Activated CD8-positive, alpha-beta memory T cell treated with anti-CD3 and anti-CD28 coated beads for 36 hours (primary cell): ENCODE measurements around the gene MINK1. TPM values are rescaled to one million over a fixed set of nuclear protein-coding genes. Genes with fewer than 3 reads are reported as not detected.

Experiments used
- CTCF ChIA-PET: fragments of 350-600 bp; sonication (Branson Sonifier 250); formaldehyde crosslinking; loops from one replicate; lab custom pipeline; 2021; ENCODE audit warnings: antibody characterized with exemption; lab: Charles Lee
- POLR2A ChIA-PET: fragments of 350-600 bp; sonication (Branson Sonifier 250); formaldehyde crosslinking; loops from one replicate; lab custom pipeline; 2021; ENCODE audit warnings: antibody characterized with exemption; lab: Charles Lee
- total RNA-seq, 2 experiments: library from RNA; stranded (reverse); gene quantifications; one replicate each; pipeline ENCODE4 v1.2.3, GENCODE V29; 2021

MINK1 gene
- total RNA-seq, 2 experiments from 2014 or later = 46.8 to 48.5 TPM

DNA sequence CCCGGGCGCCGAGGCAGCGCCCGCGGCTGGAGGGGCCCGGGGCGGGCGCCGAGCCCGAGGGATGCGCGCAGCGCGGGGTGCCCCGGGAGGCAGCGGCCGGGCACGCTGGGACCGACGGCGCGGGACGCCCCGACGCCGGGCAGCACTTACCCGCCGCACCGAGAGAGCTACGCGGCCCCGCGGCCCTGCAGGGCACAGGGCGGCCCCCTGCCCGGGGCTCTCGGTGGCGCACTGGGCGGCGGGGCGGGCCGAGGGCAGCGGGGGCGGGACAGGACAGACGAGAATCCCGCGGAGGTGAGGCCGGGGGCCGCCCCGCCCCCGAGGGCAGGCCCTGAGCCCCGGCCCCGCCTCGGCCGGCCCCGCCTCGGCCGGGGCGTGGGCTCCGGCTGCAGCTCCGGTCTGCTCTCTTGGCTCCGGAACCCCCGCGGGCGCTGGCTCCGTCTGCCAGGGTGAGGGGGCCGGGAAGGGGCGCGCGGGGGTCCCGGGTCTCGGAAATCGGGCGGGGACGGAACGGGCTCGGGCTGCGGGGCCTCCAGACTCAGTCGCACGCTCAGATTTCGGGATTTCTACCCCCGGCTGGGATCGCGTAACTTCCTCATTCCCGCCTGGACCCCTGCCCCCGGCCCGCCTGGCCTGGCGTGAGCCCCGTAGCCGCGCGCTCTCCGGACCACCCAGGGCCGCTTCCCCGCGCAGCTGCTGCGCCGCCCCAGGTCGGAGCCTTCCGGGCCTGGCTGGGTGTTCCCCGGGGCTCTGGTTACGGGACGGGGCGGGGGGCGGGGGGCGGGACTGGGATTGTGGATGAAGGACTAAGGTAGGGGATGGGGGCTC lies 26.1 kb upstream of the MINK1 start, which contains the start of gene PLD2:
PLD2 (plus strand) TSS at position 376 of the 828 bp plus-strand sequence. CDS start 621 bp downstream, outside the sequence.
- ChIA-PET POLR2A (interaction anchor here (0.8 to 1.7 kb wide), 3 partner anchors 11 to 31 kb away, joined by 3 to 8 read pairs (median 7); partner anchors contain the start of gene PSMB6), CTCF (interaction anchor here (1.1 to 3.9 kb wide), 3 partner anchors 18 to 93 kb away, joined by 3 to 16 read pairs (median 3); partner anchors contain the start of genes C17orf107 and GLTPD2)

DNA sequence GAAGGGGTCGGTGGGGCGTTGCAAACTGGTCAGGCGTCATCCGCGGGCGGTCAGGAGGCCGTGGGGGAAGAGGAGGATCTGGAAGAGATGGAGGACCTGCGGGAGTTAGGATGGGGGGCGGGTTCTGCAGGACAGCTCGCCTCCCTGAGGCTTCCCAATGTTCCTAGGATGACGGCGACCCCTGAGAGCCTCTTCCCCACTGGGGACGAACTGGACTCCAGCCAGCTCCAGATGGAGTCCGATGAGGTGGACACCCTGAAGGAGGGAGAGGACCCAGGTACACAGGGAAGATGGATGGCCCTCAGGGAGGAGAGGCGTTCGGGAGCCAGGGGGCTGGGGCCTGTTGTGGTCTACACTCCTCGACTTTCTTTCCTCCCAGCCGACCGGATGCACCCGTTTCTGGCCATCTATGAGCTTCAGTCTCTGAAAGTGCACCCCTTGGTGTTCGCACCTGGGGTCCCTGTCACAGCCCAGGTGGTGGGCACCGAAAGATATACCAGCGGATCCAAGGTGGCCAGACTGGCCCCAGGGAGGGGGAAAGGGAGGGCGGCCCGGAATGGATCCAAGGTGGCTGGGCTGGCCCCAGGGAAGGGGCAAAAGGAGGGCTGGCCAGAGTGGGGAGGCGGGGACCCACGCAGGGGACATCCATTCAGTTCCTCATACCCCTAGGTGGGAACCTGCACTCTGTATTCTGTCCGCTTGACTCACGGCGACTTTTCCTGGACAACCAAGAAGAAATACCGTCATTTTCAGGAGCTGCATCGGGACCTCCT lies 25.3 kb upstream of the MINK1 start:
- ChIA-PET CTCF (interaction anchor here (1.1 to 3.9 kb wide), 3 partner anchors 18 to 92 kb away, joined by 3 to 16 read pairs (median 3); partner anchors contain the start of genes C17orf107 and GLTPD2), POLR2A (interaction anchor here (0.8 to 1.7 kb wide), 2 partner anchors 12 to 18 kb away, joined by 3 to 8 read pairs; partner anchors contain the start of gene PSMB6)

DNA sequence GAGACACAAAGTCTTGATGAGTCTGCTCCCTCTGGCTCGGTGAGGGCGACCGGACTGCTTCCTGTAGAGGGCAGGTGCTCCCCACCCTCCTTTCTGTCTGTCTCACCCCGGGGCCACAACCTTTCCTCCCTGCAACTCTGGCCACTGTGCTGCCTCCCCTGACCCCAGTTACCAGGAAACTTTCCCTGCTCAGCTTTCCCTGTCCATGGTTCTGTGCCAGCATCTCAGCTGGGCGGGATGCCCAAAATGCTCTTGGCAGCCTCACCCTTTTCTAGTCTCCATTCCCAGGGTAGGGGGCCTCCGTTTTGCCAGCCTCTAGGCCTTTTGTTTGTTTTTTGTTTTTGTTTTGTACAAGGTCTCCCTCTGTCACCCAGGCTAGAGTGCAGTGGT lies 24.8 kb upstream of the MINK1 start:
- ChIA-PET POLR2A (no interaction called here), CTCF (interaction anchor here (1.2 to 3.9 kb wide), 2 partner anchors 19 to 79 kb away, joined by 3 to 16 read pairs; partner anchors contain the start of gene GLTPD2)

DNA sequence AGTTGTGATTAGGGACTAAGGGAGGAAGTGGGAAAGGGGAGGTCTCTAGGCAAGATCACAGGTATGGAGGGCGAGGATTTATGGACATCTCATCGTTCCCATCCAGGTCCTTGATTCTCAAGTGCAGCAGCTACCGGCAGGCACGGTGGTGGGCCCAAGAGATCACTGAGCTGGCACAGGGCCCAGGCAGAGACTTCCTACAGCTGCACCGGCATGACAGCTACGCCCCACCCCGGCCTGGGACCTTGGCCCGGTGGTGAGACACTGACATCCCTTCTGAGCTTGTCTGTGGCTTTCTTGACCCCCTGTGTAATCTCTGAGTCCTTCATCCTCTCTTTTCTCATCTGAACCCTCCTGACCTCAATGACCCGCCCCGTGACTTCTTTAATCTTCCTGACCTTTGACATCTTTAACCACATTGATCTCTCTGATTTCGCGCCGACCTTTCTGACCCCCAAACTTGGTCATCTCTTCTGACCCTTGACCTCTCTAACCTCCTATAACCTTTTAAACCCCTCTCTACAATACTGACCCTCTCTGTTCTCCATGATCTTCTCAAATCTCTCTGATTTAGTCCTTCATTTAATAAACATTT lies 22.3 kb upstream of the MINK1 start:
- POLR2A ChIA-PET = no interaction called here

DNA sequence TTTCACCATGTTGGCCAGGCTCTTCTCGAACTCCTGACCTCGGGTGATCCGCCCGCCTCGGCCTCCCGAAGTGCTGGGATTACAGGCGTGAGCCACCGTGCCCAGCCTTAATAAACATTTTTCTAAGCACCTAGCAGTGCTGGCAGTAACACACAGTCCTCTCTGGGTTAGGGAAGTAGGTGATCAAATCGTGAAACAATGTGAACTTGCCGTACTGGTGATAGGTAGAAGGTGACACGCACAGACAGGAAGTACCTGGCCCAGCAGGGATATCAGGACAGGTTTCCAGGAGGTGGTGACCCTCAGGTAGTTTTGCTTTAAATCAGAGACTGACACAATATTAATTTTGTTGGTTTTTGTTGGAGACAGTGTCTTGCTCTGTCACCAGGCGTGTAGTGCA lies 21.7 kb upstream of the MINK1 start:
- ChIA-PET POLR2A (no interaction called here), CTCF (no interaction called here)

More for the DNA sequence above, 22.3 kb upstream of the MINK1 start:
- CTCF ChIA-PET = no interaction called here

DNA sequence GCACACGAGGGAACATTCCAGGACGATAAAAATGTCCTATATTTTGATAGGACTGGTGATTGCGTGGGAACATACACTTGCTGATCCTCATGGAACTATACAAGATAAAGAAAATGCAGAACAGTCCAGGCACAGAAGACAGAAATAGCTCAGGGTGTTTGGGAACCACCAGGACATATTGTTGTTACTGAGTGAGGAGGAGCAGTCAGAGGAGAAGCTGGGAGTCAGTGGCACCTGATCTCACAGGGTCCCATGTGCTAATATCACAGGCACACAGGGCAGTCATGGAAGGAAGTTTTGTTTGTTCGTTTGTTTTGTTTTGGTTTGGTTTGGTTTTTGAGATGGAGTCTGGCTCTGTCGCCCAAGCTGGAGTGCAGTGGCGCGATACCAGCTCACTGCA lies 20.4 kb upstream of the MINK1 start:
- CTCF ChIA-PET = no interaction called here
- POLR2A ChIA-PET = no interaction called here

DNA sequence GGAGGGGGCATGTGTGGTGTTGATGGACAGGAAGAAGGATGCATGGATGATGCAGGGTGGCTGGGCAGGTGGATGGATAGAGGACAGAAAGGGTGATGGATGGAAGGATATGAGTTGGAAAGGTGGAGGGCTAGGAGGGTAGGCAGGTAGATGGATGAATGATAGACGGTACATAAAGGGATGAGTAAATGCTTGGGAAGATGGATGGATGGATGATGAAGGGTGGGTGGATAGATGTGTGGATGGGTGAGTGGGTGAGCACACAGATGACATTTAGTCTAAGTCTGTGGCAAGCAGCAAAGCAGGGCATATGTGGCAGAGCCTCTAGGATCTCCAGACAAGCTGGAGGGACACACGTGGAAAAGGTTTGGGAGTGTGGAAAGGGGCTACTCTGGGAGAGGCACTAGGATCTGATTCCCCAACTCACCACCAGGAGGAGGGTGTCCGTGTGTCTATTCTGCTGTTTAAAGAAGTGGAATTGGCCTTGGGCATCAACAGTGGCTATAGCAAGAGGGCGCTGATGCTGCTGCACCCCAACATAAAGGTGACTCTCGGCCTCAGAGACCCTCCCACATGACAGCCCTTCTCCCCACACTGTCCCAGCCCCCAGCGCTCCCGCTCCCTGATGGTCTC lies 18.0 kb upstream of the MINK1 start:
- ChIA-PET POLR2A (no interaction called here), CTCF (no interaction called here)

DNA sequence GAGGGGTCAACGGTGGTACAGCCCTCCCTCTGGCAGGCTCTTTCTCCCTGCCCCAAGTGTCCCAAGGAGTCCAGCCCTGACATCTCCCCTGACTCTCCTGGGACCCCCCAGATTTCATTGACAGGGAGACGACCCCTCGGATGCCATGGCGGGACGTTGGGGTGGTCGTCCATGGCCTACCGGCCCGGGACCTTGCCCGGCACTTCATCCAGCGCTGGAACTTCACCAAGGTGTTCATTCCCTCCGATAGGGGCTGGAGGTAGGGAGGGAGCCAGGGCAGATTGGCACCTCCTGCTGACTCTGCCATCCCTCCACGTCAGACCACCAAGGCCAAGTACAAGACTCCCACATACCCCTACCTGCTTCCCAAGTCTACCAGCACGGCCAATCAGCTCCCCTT lies 16.3 kb upstream of the MINK1 start:
- POLR2A ChIA-PET = no interaction called here
- CTCF ChIA-PET = no interaction called here

DNA sequence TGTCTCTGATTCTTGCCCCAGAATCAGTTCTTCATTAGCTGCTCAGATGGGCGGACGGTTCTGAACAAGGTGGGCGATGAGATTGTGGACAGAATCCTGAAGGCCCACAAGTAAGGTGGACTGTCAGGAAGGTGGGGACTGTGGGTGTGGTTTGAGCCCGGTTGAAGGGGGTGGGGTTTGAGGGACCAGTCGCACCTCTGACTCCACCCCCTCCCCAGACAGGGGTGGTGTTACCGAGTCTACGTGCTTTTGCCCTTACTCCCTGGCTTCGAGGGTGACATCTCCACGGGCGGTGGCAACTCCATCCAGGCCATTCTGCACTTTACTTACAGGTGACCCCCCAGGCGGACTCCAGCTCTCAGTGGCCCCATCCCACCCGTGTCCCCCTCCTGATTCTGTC lies 14.9 kb upstream of the MINK1 start:
- ChIA-PET POLR2A (no interaction called here), CTCF (no interaction called here)

DNA sequence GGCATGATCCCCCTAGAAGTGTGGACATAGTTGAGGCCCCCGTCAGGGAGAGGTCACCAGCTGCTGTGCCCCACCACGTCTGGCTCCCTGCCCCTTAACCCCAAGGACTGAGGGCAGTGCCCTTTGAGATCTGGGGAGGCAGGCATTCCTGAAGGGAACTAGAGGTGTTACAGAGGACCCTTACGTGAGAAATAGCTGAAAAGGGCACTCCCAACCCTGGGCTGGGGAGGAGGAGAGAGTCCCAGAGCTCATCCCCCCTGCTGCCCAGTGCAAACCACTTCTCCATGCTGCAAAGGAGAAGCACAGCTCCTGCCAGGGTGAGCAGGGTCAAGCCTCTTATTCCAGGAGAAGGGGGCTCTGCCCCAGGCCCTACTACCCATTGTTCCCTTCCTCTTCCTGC lies 10.3 kb upstream of the MINK1 start:
- CTCF ChIA-PET = no interaction called here
- POLR2A ChIA-PET = no interaction called here

DNA sequence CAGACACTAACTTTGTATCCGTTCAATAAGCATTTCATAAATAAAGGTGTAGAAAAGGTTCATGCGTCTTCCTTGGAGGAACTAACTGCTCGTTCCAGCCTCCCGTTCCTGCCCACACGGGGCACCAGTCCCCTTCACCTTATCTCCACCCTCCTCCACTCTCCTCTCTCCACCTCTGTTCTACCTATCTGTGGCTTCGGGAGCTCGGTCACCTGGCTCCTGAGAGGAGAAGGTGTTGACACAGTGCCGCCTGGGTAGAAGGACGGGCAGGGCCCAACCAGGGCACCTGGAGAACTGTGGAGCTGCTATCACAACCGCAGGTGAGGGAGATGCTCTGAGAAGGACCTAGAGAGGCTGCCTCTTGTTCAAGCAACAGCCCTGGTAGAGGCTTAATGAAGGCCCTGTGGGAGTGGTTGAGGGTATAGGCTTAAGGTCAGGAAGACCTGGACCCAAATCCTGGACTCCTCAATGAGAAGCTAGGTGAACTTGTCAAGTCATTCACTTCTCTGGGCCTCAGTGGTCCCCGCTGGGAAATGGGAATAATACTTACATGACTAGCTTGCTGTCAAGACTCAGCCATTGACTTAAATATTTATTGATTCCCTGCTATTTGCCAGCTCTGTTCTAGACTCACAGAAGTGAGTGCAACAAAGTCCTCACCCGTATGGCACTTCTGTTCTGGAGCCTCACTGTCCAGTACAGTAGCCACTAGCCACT lies 9.6 kb upstream of the MINK1 start:
- ChIA-PET CTCF (interaction anchor here (1.4 kb wide), 1 partner anchor 208 kb away, joined by 3 read pairs; no protein-coding TSS in a partner anchor), POLR2A (no interaction called here)

DNA sequence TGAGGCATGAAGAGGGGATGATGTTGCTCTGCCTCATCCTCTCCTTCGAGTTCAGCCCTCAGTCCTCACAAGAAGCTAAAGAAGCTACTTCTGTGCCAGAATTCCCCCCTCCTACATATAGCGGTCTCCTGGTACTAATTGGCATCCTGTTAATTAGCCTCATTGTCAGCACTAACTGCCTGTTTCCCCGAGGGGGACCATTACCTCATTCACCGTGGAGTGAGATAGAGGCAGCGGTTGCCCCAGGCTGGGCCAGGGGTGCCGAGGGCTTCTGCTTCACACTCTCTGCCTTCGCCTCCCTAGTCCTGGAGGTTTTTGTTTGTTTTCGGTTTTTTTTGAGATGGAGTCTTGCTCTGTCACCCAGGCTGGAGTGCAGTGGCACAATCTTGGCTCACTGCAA lies 5.7 kb upstream of the MINK1 start:
- CTCF ChIA-PET = interaction anchor here (0.6 kb wide), 1 partner anchor 30 kb away, joined by 3 read pairs; no protein-coding TSS in a partner anchor
- POLR2A ChIA-PET = no interaction called here

DNA sequence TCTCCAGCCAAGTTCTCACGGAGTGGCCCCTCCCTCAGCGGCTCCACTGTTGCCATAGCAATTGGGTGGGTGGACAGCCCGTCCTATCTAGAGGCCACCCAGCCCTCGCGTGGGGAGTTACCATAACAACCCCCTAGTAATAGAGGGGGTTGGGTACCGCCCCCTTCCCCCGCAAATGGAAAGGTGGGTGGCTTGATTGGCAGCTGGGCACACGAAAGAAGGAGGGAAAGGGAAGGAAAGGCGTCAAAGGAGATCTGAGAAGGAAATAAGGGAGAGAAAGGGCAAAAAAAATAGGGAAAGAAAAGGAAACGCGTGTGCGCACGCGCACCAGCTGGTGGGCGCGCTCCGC lies 337 bp upstream of the MINK1 start:
- ChIA-PET CTCF (interaction anchor here (1.0 kb wide), 1 partner anchor 118 kb away, joined by 3 read pairs; no protein-coding TSS in a partner anchor), POLR2A (interaction anchor here (0.6 to 0.7 kb wide), 2 partner anchors 37 to 43 kb away, joined by 3 read pairs; partner anchors contain the start of gene PSMB6)

DNA sequence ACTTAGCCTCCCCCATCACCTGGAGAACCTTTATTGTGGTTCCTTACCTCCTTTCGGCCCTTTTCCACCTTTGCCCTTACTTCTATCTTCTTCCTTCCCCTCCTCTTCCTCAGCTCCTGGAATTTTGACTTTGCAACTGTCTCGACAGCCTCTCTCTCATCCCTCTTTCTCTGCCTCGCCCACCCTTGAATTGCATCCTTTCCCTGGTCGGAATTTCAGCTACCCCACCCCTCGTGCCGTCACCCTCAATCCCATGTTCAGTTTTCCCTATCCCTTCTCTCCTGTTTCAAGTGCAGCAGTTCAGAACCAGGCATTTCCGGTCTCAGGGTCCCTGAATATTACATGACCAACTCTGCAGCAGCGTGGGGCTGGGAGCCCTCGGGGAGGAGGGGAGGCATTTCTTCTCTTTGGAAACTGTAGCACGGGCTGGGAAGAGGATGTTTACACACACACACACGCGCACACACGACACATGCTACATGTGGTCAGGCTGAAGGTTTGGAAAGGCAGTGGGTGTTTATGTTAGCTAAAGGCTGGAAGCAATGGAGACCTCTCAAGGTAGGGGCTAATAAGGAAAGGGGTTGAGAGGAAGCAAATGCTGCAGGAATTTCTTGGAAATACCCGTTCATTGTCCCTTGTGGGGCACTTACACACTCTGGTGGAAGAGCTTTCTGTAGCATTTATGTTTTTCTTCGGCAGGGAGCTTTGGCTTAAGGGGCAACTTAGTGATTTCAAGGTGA lies 971 bp downstream of the MINK1 start:
- ChIA-PET POLR2A (interaction anchor here (0.5 kb wide), 1 partner anchor 18 kb away, joined by 4 read pairs; no protein-coding TSS in a partner anchor), CTCF (interaction anchor here (0.8 to 1.3 kb wide), 2 partner anchors 10 to 44 kb away, joined by 4 read pairs; no protein-coding TSS in a partner anchor)

DNA sequence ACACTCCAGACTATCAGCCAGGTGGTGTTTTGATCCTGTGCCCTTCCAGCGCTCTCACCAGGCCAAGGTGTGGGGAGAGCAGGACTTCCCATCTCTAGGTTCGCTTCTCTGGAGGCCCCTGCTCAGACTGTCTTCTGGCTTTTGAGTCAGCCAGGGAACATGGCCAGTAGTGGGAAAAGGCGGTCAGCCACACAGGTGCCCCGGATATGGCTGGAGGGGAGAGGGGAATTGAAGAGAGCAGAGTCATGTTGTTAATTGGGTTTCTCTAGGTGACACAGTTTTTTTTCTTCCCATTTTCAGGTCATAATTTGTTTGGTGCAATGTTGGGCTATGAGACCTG lies 1.5 kb downstream of the MINK1 start:
- ChIA-PET POLR2A (interaction anchor here (0.5 kb wide), 1 partner anchor 17 kb away, joined by 4 read pairs; no protein-coding TSS in a partner anchor), CTCF (interaction anchor here (0.8 kb wide), 1 partner anchor 10 kb away, joined by 4 read pairs; no protein-coding TSS in a partner anchor)

DNA sequence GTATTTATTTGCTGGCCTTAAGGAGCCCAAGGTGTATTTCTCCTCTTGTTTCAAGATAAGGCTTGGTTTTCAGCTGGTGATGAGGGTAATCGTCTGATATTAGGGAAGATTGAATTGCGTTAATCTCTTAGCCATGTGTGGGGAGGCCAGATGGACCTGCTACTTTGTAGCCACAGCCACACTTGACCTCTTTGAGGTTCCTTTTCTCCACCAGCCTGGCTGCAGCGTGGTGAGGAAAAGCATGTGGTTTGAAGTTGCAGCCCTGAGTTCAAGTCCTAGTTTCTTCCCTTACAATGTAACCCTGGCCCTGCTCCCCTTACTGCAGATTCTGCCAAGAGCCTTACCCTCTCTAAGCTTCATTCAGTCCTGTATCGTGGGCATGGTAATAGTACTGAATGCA lies 3.1 kb downstream of the MINK1 start:
- POLR2A ChIA-PET = no interaction called here

More for the DNA sequence above, 3.1 kb downstream of the MINK1 start:
- CTCF ChIA-PET = interaction anchor here (0.5 kb wide), 1 partner anchor 250 kb away, joined by 3 read pairs; no protein-coding TSS in a partner anchor
